Amniotic epithelial cell (primary cell): ENCODE data around the gene SORL1.

Source experiments
- DNase-seq: peaks from one replicate; pipeline ENCODE4 v3.0.0-alpha.2; 2010; ENCODE audit warnings: low read depth

Gene SORL1

DNA sequence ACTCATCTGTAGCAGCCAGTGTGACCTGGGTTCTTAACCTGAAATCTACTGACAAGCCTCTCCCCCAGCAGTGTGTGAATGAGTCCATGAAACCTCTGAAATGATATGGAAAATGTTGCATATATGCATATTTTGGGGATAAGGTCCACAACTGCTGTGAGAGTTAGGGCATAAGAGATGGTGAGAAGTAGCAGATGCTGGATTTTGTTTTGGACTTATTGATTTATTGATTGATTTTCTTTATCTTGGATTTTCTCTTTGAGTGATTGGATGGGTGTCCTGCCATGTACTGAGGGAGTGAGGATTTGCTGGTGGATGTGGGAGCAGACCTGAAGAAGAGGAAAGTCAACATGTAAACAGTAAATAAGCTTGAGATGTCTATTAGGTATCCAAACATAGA lies 212.0 kb downstream of the SORL1 start:
- DNase-seq: no peak

DNA sequence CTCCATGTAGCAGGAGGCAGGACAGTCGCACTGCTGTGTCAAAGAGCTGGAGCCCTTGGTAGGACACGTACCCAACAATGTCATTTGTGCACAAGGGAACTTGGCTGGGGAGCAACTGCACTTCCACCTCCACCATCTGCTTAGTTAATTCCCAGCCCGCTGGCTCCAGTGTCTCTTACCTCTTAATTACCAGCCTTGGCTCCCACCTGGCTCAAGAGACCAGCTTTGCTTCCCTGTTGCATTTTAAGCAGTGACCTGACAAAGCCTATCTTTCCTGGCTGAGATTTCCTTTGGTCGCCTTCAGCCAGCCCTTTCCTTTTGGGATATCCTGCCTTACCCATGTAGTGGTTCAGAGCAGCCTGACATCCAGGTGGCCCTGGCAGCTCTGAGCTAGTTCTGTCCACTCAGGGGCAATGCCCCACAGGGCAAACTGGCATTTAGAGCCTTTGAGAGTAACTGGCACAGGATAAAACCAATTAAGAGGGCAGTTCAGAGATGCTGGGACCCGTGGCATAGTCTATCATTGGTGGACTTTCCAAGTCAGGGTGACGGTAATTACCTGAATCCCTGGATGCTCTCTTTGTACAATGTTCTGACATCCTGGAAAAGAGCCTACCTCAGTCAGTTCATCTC lies 213.2 kb downstream of the SORL1 start:
- no peak for DNase-seq

DNA sequence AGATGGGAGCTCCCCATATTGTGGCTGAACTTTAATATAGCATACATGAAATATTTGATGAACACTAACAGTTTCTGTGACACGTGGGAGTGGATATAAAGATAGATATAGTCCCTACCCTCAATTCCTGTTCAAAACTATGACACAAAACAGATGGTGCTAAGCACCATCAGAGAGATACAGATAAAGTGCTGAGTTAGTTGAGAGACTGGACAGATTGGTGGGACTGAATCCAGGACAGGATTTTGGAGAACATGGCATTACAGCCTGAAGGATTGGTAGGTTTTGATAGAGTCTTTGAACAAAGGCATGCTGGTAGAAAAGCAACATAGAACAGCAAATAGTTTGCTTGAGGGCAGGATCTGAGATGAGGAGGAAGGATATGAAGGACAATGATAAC lies 215.7 kb downstream of the SORL1 start:
- DNase-seq: no peak

DNA sequence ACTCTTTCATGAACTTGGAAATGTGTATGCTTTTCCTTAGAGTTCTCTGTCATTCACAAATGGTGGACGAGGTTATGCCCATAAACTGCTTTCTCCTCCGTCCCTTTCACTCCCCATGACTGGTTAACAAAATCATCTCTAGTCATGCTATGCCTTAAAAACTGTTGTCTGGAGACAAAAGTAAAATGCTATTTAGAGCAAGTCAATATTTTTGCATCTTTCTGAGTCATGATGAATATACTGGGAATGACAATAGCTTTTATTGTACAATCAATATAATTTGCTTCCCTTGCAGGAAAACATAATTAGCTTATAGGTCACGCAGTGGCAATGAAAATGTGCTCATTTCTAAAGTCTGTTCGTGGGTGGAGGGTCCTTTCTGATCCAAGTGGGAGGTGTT lies 217.3 kb downstream of the SORL1 start:
- no peak for DNase-seq

DNA sequence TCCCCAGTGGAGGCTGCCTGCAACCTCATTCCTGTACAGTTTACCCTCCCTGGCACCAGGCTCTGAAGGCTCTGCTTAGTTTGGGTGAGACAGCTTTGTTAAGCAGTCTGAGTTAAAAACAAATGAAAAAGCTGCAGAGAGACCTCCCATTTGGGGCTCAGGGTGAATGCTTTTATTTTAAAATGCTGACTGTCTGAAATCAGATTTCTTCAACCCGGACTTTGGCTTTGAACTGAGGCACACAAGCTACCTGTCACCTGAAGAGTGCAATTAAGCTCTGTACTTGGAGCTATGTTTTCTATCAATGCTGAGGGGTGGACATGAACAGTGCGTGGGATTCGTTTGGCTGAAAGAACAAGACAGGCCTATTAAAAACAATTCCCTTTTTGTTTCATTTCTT lies 218.2 kb downstream of the SORL1 start:
- DNase-seq: no peak

DNA sequence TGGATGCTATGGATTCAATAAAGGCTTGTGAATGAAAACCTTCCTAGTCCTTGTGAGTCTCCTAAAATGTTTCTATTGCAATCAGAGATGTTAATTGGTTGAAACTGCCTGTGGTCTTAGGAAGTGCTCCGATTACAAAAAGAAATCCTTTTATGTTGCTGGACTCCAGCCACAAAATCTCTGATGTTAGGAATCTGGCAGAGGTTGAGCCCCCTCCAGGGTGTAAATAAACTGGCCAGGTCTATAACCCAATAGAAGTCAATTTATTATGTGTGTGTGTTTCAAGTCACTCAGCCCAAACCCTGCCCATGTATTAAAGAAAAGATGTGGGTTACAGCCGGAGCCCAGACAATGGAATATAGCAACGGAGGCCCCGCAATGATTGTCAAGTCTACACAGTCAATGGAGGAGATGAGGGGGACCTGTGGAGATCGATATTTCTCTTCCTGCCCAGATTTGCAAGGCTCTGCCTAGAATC lies 218.7 kb downstream of the SORL1 start:
- no peak for DNase-seq

DNA sequence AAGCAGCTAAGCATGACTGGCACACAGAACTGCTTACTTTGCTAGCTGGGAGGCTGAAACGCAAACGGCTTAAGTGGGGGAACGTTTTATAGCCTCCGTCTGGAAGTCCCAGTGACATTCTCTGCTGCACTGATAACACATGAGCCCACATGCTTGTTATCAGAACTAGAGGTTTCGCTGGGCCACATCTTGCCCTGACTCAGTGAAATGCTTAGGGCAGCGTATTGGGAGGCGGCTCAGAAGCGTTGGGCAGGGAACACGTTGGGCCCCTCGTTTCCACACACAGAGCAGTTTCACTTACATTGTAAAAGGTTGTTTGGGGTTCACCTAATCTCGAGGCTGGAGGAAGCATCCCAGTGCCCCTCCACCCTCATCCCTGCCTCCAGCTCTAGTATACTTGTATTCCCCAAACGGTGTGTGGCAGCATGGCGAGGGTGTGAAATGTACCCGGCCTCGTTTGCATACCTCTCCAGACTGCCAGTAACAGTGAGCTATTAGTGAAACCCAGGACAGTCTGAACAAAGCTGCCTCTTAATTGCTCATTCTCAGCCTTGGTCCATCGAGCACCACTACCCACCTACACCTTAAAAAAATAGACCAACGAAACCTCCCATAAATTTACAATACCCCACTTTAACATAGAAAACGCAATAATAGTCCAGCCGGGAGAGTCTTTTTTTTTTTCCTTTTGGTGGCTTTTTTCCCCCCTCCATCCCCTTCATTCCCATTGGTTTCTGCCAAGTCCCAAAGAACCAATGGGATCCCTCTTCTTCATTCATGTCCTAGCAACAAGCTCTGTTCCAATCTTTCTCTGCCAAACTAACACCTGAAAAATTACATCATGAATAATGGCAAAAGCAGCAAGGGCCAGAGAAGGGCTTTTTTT lies 219.4 kb downstream of the SORL1 start:
- peak; percentile 81 for DNase-seq

DNA sequence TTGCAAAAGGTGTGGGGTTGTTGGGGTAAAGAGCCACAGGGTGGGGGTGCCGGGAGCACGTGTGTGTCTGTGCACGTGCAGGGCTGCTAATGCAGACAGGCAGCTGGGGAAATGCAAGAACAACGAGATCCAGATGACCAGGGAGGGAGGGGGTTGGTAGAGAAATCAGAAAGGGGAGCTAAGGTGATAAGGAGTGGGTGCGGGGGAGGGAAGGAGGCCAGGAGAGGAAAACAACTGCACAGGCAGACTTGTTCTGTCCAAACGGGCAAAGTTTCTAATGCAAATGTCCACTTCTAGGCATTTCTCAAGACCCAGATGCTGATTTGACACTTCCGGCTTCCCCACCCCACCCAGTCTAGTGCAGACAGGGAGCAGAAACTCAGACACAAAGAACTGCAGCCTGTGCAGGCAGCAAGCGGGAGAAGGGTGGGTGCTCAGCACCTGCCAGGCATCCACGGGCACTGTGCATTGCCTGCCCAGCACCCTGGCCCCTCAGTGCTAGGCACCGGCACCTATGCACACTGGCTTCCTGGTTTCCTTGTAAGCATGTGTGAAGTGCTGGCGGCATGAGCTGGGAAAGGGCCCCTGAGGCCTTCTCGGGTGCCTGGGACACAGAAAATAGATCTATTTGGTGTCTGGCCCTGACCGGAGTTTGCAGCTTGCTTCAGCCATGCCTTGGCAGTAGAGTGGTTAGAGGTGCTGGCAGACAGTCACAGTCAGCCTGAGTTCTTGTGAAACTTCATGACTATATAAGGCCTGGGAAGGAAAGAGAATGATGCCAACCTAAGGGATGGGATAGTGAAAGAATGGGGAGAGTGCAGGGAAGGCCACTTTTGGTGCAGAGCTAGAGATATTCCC lies 220.7 kb downstream of the SORL1 start:
- peak; percentile 59 for DNase-seq

DNA sequence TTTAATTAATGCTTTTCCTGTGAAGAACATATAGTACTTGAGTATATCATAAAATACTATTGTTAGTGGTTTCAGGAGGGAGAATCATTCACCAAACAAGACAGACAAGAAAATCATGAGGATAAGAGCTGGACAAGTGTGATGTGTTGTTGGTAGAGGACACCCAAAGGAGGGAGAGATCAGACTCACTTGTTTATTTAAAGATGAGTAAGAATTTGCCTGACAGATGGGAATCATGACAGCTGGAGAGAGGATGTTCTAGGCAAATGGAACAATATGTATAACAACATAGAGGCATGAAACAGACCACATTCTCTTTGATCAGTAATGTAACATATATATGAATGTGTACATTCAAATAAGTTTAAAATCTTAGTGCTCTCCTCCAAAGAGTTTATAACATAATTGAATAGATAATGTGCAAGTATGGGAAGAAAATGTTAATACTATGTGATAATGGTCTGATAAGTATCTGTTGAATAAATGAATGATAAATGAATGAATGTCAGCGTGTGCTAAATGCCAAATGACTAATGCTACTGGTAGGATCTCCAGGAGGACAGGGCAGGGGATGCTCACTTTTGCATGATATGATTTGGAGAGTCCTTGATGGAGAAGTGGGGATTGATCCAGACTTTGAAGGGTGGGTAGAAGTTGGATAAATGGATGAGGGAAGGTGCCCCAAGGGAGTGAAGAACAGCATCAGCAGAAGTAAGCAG lies 229.6 kb downstream of the SORL1 start:
- DNase-seq: no peak
